HG03097 (cell line): ENCODE results near the gene DRICH1.
"Not testable (repeated sequence)": the region's sequence is repeated elsewhere in the genome, so short reads cannot be mapped to it uniquely, and the experiment has no call there.

Experiments used
- ATAC-seq: cut with Tn5 transposase; IDR thresholded peaks from one replicate; pipeline ENCODE4 v1.9.1; 2021; ENCODE audit not compliant: unreplicated experiment, low FRiP score

Gene DRICH1

DNA sequence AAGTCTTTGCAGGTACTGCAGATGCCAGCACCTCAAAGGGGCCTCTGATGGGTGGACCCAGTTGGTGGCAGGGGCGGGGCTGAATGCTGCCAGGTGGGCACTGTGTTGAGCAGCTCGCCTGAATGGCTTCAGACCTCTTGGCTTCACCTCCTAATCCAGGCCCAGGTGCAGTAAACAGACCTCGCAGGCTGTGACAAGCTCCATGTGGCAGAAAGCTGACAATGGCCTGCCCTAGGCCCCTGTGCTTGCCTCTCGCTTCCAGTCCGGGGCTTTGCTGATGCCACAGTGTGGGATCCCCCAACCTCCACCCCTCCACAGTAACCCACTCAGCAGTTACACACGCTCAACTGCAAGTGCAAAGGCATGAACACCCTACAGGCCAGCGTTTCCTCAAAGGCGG lies 61.4 kb downstream of the DRICH1 start:
- no peak for ATAC-seq

DNA sequence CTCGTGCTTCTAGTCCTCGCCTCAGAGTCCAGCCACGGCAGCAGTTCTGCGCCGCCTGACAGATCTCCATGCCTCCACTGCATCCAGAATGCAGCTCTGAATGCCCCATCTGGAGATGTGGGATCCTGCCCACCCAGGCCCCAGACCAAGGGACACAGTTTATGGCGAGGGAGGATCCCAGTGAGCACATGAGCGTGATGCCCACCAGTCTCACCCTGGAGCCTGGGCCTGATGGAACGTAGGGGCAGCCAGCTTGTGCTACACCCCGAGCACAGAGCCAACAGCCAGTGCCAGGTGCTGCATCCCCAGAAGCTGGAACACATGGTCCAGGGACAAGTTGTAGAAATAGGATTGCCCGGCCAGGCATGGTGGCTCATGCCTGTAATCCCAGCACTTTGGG lies 62.4 kb downstream of the DRICH1 start:
- no peak for ATAC-seq

DNA sequence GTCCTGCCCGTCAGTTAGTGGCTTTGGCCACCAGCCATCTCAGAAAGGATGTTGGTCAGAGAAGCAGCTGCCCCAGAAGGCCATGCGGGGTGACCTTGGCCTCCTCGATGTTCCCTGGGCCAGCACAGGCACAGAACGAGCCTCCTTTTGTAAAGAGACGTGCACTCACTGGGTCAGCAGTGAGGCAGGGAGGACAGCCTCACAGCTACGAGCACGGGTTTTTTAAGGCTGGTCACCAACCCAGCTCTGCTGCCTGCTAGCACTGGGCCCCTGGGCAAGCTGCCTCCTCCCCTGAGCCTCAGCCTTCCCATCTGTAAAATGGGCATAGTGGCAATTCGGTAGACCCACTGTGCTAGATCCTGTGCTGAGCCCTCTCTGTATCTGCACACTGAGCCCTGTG lies 62.8 kb downstream of the DRICH1 start:
- no peak for ATAC-seq

DNA sequence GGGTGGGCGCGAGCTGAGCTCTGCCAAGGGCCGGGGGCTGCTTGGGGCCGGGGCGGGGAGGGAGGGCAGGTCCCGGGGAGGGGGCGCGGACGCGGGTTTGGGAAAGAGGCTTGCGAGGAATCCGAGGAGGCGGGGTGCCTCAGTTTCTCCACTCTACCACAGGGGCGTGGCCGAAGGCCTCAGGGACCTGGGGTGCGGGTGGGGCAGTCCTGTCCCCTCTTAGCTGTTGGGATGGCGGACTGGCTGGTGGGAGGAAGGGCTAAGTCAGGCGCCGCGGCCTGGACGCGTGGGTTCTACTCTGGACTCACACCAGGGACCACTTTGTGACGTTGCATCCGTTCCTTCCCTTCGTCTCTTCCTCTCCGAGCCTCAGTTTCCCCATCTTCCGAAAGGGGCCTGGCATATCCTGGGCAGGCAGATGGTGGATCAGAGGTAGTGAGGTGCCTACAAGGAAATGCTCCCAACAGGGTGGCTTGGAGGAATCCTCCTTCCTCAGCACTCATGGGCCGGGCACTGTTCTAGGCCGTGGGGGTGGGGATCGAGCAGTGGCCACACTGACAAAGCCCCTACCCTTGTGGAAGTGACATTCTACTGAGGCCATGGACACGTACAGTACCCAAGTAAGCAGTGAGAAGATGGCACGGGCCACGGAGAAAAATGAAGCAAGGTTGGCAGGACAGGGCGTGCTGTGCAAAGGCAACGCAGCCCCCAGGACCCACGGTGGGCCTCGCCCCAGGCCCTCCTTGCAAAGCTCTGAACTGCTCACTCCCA lies 65.2 kb downstream of the DRICH1 start:
- ATAC-seq = no peak

DNA sequence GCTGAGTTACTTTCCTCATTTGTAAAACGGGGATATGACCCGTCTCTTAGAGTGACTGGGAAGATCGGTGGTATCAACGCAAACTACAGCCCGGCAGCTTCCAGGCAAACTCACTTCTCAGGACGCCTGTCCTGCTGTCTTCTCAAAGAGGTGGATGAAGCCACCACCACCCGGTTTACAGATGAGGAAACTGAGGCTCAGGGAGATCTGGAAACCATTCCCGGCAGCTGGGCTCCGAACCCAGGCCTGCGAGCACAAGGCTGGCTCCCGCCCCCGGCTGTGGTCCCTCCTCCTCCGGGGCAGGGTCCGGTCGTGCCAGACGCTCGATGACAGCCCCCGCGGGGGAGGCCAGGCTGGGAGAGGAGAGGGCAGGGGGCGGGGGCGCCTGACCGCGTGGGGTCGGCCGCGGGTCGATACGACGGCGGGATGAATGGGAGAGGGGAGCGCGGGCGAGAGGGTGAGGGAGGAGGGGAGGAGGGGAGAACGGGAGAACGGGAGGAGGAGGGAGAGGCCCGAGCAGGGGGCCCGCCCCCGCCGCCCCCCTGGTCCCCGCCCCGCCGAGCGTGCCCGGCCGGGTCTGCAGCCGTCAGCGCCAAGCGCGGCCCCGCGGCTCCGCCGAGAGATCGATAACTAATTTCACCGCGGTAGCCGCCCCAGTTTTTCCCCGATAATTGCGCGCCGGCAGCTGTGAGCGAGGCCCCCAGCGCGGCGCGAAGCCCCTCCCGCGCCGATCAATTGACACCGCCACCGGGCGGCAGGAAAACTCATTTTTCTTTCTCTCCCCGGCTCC lies 66.0 kb downstream of the DRICH1 start:
- ATAC-seq = no peak

DNA sequence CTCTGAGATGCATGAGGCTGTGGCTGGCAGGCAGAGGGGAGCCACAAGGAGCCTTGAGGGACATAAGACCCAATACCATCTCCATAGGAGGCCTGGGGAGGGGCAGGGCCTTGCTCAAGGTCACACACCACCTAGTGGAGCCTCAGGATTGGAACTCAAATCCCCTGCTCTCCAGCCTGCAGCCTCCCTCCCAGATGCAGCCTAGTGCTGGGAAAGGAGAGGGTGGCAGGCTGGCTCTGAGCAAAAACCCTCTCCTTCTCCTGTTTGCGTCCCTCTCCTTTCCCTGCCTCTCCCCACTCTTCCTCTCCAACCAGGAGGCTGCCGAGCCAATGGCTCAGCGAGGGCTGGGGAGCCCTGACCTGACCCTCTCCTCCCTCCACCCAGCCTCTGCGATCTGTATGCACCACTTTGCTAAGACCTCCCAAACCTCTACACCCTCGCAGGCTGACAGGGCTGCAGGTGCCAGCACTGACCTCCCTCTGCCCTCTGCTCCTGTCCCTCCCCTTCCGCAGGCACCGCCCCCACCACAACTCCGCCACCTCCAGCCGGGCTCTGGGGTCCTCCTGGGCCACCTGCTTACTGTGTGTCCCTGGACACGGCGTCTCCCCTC lies 66.7 kb downstream of the DRICH1 start:
- ATAC-seq = no peak

DNA sequence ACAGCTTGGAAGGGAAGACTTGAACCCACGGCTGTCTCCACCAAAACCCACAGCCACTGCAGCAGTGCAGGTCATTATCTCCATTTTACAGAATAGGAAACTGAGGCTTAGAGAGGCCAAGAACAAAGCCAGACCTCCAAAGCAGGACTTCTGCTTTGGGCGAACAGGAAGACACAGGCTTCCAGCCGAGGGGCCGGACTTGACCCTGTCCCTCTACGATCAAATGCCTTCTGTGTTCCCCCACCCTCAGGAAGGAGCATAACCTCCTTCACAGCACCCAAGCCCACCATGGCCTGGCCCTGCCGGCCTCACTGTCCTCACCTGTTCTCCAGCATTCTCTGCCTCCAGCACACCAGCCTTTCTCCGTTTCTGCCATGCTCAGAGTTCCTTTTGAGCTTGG lies 67.8 kb downstream of the DRICH1 start:
- ATAC-seq = no peak

DNA sequence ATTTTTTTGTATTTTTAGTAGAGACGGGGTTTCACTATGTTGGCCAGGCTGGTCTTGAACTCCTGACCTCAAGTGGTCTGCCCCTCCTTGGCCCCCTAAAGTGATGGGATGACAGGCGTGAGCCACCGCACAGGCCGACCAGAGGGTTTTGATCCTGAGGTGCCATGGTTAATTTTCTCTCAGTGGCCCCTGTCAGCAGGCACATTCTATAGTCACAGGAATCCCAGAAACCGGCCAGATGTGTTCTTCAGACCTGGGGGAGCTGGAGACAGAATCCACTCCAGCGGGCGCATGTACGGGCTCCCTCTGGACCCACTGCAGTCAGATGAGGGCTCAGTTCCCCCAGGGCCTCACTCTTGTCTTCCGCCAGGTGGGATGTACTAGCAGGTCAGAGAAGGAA lies 69.0 kb downstream of the DRICH1 start:
- no peak for ATAC-seq

DNA sequence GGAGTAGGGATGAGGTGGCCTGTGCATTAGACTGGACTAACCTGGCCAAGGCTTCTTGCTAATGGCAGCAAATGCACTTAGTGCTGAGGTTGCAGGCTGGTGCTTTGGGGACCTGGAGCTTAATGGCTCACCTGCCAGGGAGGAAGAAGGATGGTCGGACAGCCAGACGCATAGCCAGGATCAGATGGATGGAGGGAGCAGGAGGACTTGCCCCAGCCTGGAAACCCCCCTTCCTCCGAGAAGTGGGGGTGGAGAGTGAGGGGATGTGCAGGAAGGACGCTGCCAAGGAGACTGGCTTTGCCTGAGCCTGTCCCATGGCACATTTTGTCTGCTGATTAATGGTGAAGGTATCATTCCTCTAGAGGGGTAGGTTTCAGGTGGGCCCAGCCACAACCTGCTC lies 69.9 kb downstream of the DRICH1 start:
- ATAC-seq = no peak

DNA sequence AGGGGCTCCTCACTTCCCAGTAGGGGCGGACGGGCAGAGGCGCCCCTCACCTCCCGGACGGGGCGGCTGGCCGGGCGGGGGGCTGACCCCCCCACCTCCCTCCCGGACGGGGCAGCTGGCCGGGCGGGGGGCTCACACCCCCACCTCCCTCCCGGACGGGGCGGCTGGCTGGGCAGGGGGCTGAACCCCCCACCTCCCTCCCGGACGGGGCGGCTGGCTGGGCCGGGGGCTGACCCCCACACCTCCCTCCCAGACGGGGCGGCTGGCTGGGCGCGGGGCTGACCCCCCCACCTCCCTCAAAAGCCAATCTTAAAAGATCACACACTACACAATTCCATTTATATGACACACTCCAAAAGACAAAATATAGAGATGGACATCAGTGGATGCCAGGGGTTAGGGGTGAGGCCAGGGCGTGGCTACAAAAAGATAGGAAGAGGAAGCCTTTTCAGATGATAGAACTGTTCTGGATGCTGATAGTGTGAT lies 71.1 kb downstream of the DRICH1 start:
- not testable (repeated sequence) for ATAC-seq

DNA sequence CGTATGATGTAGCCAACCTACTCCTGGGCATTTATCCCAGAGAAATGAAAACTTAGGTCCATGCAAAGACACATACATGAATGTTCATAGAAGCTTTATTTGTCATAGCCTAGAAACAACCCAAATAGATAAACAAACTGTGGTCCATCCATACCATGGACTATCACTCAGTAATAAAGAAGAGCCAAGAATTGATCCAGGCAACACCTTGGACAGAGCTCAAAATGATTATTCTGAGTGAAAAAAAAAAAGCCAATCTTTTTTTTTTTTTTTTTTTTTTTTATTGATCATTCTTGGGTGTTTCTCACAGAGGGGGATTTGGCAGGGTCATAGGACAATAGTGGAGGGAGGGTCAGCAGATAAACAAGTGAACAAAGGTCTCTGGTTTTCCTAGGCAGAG lies 71.9 kb downstream of the DRICH1 start:
- ATAC-seq = not testable (repeated sequence)
